NCI-H146 treated with DMSO at 0.1 percent for 48 hours (cell line): ENCODE results near the gene WDFY2.
"Not testable (repeated sequence)": the region's sequence is repeated elsewhere in the genome, so short reads cannot be mapped to it uniquely, and the experiment has no call there.

Experiments
- DNase-seq: peaks from one replicate; lab custom pipeline; 2025; ENCODE audit not compliant: unreplicated experiment; lab: John Stamatoyannopoulos, UW

WDFY2 gene

GRCh38 chr13:51689663-51689996 lies 105.4 kb downstream of the WDFY2 start:
- DNase-seq: peak; percentile 5

GRCh38 chr13:51695677-51696076 lies 111.4 kb downstream of the WDFY2 start:
- not testable (repeated sequence) for DNase-seq

- DNase-seq: no peak
Observed at GRCh38 chr13:51697181-51697580, 112.9 kb downstream of the WDFY2 start.

- no peak for DNase-seq
Observed at GRCh38 chr13:51697855-51698254, 113.6 kb downstream of the WDFY2 start.

- no peak for DNase-seq
Observed at GRCh38 chr13:51698352-51698751, 114.1 kb downstream of the WDFY2 start.

GRCh38 chr13:51704399-51705313 lies 120.4 kb downstream of the WDFY2 start:
- DNase-seq: no peak

- no peak for DNase-seq
Observed at GRCh38 chr13:51707461-51707860, 123.2 kb downstream of the WDFY2 start.

- no peak for DNase-seq
Observed at GRCh38 chr13:51713807-51714206, 129.5 kb downstream of the WDFY2 start.

- DNase-seq: no peak
Observed at GRCh38 chr13:51714663-51715168, 130.5 kb downstream of the WDFY2 start.

GRCh38 chr13:51715613-51716012 lies 131.4 kb downstream of the WDFY2 start:
- DNase-seq: no peak

GRCh38 chr13:51717786-51718398 lies 133.6 kb downstream of the WDFY2 start:
- DNase-seq: no peak

- no peak for DNase-seq
Observed at GRCh38 chr13:51719394-51719793, 135.1 kb downstream of the WDFY2 start.

- no peak for DNase-seq
Observed at GRCh38 chr13:51721496-51721895, 137.2 kb downstream of the WDFY2 start.

GRCh38 chr13:51723529-51723928 lies 139.3 kb downstream of the WDFY2 start:
- no peak for DNase-seq

- no peak for DNase-seq
Observed at GRCh38 chr13:51724721-51725120, 140.5 kb downstream of the WDFY2 start.

- no peak for DNase-seq
Observed at GRCh38 chr13:51726446-51727193, 142.4 kb downstream of the WDFY2 start.

GRCh38 chr13:51727634-51728274 lies 143.5 kb downstream of the WDFY2 start:
- DNase-seq: no peak

- DNase-seq: no peak
Observed at GRCh38 chr13:51728275-51728673, 144.0 kb downstream of the WDFY2 start.

- DNase-seq: no peak
Observed at GRCh38 chr13:51728972-51729371, 144.7 kb downstream of the WDFY2 start.

GRCh38 chr13:51729866-51730553 lies 145.7 kb downstream of the WDFY2 start:
- no peak for DNase-seq

- no peak for DNase-seq
Observed at GRCh38 chr13:51730927-51731326, 146.7 kb downstream of the WDFY2 start.
